T-helper 22 cell (primary cell): ENCODE measurements around the gene SPNS3.

Experiments used
- DNase-seq: peaks from one replicate; pipeline ENCODE4 v3.0.0-alpha.2; 2020; ENCODE audit warnings: low read depth

Gene SPNS3

DNA sequence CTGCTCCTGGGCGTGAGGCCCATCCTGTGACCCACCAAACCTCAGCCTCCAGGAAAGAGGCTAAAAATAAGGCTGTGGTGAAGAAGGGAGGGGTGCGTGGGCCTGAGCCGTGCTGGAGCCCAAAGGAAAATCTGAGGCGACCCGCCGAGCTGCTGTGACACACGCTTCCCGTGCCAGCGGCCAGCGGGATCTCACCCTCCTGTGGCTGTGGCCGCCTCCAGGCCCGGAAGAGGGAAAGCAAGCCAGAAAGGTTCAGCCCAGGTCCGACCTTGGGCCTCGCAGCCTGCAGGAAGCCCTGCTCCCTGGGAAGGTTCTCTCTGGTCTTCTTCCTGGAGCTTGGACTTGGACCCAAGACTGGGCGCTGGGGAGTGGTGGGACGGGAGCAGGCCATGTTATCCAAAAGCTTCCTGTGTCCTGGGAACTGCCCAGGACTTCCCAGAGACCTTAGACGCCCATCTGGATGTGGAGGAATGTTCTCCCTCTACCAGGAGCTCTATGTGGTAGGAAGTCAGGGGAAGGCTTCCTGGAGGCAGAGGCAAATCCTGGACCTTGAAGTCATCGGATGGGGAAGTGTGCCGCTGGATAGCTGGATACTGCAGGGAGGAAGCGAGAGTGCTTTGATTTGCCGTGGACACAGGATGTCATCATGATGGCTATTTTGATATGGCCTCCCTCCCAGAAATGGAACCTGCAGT, 76.3 kb downstream of the SPNS3 start:
- no peak for DNase-seq

DNA sequence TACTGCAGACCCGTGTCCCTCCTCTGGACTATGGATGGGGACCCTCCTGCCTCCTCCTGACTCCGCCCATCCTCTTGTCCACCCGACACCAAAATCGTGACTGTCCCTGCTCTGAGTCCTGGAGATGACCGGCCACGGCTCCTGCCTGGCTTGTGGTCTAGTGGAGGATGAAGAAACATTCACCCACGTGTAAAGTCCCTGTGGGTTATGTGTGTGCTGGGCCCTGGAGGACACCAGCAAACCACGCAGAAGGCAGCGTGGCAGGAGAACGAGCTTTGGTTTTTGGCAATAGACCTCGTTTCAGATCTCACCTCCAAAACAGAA, 76.8 kb downstream of the SPNS3 start:
- DNase-seq: no peak

- DNase-seq: no peak
Observed at GRCh38 chr17:4511199-4511932, 77.6 kb downstream of the SPNS3 start.

- DNase-seq: no peak
Observed at GRCh38 chr17:4512156-4513112, 78.7 kb downstream of the SPNS3 start.

DNA sequence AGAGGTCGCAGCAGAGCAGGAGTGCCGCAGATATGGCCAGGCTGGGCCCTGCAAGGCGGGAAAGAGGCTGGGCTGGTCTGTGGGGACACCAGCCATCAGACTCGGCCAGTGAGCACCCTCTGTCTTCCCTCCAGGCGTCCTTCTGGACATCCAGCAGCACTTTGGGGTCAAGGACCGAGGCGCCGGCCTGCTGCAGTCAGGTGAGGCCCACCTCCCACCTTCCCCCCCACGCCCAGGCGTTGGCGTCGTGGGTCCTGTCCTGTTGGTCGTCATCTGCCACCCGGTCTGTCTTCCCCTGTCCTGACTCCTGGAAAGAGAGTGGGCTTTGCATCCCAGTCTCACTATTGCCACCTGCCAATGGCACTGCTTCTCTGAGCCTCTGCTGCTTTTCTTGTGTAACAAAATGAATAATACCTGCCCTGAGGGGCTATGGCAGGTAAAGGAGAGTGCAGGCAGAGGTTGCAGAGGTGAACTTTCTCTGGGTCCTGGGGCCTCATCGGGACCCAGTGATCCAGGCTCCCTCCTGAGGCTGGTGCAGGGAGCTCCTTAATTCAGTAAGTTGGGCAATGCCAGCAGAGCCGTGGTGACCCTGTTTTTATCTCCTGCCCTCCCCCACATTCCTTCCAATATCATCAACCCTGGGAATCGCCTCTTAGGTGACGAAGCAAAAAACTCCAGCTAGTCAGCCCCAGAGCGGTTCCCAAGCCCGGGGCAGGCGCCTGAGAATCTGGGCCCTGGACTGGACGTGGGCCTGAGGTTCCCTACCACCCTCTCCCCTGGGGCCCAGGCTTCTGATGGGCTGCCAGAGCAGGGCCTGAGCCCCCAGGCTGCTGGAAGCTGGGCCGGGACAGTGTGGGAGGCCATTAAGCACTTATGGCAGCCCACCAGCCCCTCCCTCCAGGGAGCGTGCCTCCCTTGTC, 79.6 kb downstream of the SPNS3 start:
- DNase-seq: no peak

DNA sequence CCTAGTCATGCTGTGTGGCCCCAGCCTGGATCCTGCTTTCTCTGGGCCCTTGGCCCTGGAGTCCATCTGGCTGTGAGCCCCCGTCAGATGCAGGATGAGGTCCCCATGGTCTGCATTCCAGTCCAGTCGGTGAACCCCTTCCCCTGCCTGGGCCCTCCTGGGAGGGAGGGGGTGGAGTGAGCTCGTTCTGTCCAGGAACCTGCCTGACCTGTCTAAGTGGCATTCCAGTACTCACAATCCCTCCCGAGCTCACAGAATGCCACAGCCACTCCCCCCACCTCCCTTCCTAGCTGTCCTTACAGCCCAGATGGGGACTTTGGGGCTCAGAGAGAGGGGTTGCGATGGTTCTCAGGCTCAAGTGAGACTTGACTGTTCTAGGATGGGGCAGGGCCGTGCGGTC, 80.5 kb downstream of the SPNS3 start:
- no peak for DNase-seq

- no peak for DNase-seq
Observed at GRCh38 chr17:4514779-4515178, 81.0 kb downstream of the SPNS3 start.

GRCh38 chr17:4515501-4515900, 81.8 kb downstream of the SPNS3 start:
- no peak for DNase-seq

DNA sequence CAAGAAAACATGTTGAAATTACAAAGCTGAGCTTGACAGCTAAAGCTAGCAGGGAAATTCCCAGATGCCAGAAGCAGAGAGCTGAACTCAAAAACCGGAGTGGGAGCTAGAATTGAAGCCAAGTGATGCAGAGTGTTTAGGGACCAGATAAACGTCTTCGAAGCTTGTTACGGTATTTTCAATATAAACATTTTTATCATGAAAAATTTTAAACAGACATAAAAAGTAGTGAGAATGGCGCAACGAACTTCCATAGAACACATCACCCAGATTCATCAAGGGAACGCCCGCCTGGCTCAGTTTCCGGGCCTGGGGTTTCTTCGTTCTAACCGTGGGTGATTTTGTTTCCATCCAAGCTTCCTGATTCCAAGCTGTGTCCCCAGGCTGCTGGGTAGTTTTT, 83.0 kb downstream of the SPNS3 start:
- no peak for DNase-seq

DNA sequence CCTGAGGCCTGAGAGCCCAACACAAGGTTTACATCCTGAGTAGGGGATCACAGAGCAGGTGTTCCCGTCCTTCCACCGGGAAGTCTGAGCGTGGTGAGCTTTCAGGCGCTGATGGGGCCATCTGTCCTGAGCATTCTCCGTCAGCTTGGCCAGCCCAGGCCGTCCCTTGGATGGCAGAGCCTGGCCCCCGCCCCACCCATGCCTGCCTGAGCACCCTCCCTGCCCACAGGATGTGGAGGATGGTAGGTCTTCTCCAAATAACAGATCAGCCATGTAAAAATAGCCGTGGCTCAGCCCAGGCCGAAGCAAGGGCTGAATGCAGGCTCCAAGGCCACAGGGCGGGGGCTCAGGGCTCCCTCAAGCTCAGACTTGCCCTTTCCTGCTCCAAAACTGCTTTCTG, 85.2 kb downstream of the SPNS3 start:
- no peak for DNase-seq

DNA sequence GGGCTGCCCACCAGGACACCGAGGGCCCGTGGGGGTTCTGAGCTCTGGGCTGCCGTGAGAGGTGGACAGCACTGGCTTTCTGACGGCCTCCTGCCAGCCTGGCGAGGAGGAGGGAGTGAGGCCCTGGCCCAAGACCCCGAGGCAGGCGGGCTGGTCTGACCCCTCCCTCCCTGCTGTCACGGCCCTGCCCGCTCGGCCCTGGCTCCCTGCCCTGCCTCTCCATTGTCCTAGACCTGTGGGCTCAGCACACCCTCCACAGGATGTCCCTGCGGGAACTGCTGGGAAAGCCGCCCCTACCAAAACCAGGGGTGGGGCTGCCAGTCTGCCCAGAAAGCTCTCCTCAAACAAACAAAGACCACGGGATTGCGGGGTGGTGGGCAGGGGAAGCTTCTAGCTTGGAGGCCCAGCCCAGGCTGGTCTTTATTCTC, 85.6 kb downstream of the SPNS3 start:
- no peak for DNase-seq

GRCh38 chr17:4520060-4520893, 86.5 kb downstream of the SPNS3 start:
- DNase-seq: no peak

GRCh38 chr17:4520894-4521600, 87.3 kb downstream of the SPNS3 start:
- no peak for DNase-seq

DNA sequence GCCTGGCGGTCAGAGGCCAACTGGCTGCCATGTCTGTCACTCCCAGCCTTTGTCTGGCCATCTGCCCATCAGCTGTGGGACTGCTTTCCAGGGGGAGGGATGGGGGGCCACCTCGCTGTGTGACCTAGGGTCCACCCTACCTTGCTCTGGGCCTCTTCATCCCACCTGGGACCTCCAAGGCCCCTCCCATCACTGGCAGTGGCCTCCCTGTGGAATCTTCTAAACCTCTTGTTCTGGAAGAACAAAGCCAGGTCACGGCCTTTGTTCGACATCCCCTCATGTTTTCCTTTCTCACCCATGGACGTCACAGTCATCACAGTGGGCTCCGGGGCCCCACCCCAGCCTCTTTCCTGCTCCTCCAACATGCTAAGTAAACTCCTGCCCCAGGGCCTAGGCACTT, 88.9 kb downstream of the SPNS3 start:
- DNase-seq: no peak

DNA sequence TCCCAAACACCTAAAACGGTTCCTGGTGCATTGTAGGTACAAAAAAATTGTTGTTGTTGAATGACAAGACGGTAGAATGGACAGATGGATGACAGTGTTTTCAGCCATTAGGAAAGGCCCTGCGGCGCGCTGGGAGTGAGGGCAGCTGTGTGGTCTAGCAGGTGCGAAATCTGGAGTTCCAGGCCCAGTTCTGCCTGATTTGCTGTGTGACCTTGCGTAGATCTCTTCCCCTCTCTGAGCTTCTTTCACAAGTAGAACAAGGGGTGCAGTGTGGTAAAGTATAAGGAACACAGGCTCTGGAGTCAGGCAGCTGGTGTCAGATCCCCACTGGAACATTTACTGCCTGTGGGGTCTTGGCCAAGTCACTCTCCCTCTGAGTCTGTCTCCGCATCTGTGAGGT, 90.2 kb downstream of the SPNS3 start:
- no peak for DNase-seq

DNA sequence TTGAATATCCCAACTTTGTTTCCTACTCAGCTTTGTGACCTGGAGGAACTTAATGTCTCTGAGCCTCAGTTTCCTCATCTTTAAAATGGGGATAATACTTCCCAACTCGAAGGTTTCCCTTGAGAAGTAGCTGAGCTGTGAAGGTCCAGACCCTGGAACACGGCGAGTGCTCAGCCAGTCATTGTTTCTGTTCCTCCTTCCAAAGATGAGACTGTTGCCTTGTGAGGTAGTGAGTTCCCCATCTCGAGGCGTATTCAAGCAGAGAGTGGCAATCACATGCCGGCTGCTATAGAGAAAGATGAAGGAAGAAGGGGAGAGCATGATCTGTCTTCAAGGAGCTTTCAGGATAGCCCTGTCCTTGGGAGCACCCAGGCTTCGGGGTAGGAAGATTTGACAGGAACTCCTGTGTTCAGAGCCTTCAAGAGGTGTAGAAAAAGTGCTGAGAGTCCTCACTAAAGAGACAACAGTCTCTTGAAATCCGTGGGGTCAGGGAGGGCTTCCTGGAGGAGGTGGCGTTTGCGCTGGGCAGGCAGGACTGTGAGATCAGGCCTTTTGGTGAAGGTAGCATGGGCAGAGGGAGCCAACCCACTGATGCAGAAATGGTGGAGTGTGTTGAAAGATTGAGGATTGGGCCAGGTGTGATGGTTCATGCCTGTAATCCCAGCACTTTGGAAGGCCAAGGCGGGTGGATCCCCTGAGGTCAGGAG, 92.1 kb downstream of the SPNS3 start:
- no peak for DNase-seq

DNA sequence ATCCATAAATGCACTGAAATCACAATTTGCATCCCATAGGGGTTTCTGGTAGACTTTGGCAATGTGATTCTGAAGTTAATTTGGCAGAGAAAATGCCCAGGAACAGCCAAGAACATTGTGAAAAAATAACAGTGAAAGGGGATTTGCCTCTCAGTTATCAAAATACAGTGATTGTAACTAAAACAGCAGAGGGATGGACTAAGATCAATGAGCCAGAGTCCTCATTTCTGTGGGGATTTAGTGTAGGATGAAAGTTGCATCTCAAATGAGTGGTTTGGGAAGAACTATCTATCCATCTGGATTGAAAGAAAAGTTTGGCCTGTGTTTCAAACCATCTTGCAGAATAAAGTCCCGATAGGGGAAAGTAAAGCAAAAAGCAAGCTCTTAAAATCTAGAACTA, 93.4 kb downstream of the SPNS3 start:
- no peak for DNase-seq

- no peak for DNase-seq
Observed at GRCh38 chr17:4527566-4528125, 93.9 kb downstream of the SPNS3 start.

GRCh38 chr17:4529533-4530152, 95.9 kb downstream of the SPNS3 start:
- DNase-seq: no peak
